Activated T-cell treated with anti-CD3 and anti-CD28 coated beads, Interleukin-2, amount 50 U/mL, for 48 hours (primary cell): ENCODE measurements around the gene TNIP2.
"Not testable (repeated sequence)": the region's sequence is repeated elsewhere in the genome, so short reads cannot be mapped to it uniquely, and the experiment has no call there.

Experiments
- DNase-seq, 2 experiments: peaks; one replicate each; pipeline ENCODE4 v3.0.0-alpha.2; 2020

TNIP2 gene

GRCh38 chr4:2767705-2768074, 11.6 kb upstream of the TNIP2 start:
- DNase-seq, result no peak

- no peak for DNase-seq
Observed at GRCh38 chr4:2767046-2767704, 11.0 kb upstream of the TNIP2 start.

GRCh38 chr4:2765832-2766526, 9.8 kb upstream of the TNIP2 start:
- no peak for DNase-seq

GRCh38 chr4:2763511-2763967, 7.4 kb upstream of the TNIP2 start:
- no peak for DNase-seq

GRCh38 chr4:2762486-2763370, 6.6 kb upstream of the TNIP2 start:
- not testable (repeated sequence) for DNase-seq

GRCh38 chr4:2762048-2762447, 5.9 kb upstream of the TNIP2 start:
- no peak for DNase-seq

- DNase-seq, result peak; percentile 51 to 53
Observed at GRCh38 chr4:2761035-2761923, 5.1 kb upstream of the TNIP2 start.

GRCh38 chr4:2757426-2757825, 1.3 kb upstream of the TNIP2 start:
- no peak for DNase-seq

GRCh38 chr4:2756691-2757350, 685 bp upstream of the TNIP2 start:
- DNase-seq, result no peak

GRCh38 chr4:2754848-2755819, 1.0 kb downstream of the TNIP2 start:
- DNase-seq, result no peak

- DNase-seq, result no peak
Observed at GRCh38 chr4:2753436-2753835, 2.7 kb downstream of the TNIP2 start.

GRCh38 chr4:2750719-2751605, 5.2 kb downstream of the TNIP2 start:
- DNase-seq, result no peak

- peak; percentile 49 to 53 for DNase-seq
Observed at GRCh38 chr4:2746891-2747695, 9.0 kb downstream of the TNIP2 start.

GRCh38 chr4:2745981-2746806, 9.9 kb downstream of the TNIP2 start:
- DNase-seq, result peak; percentile 95 to 96

GRCh38 chr4:2745516-2745915, 10.6 kb downstream of the TNIP2 start:
- DNase-seq, result no peak

- no peak for DNase-seq
Observed at GRCh38 chr4:2744576-2745270, 11.4 kb downstream of the TNIP2 start.
